ENCODE results near the gene ACSL5.

DNA sequence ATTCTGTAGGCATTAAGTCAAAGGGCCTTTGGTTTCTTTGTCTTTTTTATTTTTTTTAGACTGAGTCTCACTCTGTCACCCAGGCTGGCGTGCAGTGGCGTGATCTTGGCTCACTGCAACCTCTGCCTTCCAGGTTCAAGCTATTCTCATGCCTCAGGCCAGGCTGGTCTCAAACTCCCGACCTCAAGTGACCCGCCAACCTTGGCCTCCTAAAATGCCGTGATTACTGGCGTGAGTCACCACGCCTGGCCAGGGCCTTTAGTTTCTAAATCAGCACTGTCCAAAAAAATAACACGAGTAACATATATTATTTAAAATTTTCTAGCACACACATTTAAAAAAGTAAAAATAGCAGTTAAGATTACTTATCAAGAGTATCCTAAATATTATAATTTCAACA lies 11.1 kb upstream of the ACSL5 start:
- TF ChIP-seq CTCF (IDR thresholded peaks at IDR 0.05; ENCODE audit: insufficient read depth, low read depth, low read length) (no peak), EZH2 (IDR thresholded peaks at IDR 0.05; ENCODE audit: insufficient read depth, low read length) (no peak)

All from astrocyte (in vitro differentiated cells and primary cell).